ENCODE results near the gene PPL.
A peak's percentile ranks its signal among the peaks of the same experiment; 100 is the strongest.

The PPL gene

DNA sequence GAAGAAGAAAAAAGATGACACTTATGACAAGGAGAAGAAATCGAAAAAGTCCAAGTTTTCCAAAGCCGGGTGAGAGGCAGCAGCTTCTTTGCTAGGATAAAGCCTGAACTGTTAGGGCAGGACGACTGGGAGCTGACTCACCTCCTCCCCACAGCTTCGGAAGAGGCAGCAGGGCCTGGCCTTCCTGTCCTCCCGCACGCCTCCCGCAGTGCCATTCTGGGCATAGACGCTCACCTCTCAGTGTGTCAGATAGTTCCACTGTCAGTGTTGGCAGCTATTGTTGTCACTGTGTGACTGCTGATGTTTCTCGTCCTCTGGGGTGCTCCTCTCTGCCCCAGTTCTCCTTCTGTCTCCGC is 77.1 kb downstream of the PPL start:
- no peak for DNase-seq

DNA sequence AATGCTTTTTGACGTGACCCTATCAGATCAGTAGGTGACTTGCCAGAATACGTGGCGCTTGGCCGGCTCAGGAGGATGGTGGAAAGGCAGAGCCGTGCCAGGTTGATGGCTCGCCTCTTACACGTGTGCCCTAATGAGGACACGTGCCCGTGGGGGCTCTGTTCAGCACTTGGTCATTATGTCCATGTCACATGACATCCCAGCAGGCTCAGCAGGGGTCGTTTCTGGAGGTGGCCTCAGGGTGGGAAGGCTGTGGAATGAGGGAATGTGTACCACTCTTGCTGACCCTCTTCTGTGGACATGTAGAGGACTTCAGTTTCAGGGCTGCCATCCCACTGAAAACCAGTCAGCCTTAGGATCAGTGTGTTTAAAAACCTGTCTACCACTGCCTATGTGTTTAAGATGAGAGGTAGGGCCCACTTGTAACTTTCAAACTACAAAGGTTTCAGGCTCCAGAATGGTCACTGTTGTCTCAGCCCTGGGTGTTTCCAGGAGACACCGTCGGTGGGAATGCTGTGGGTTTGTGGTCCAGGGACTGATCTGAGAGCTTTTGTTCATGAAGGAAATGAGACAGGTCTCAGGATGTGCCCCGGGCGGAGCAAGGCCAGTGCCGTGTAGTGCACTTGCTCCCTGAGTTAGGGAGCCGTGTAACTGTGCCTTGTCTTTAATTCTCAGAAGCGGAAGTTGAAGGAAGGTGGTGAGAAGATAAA is 77.6 kb downstream of the PPL start:
- no peak for DNase-seq

DNA sequence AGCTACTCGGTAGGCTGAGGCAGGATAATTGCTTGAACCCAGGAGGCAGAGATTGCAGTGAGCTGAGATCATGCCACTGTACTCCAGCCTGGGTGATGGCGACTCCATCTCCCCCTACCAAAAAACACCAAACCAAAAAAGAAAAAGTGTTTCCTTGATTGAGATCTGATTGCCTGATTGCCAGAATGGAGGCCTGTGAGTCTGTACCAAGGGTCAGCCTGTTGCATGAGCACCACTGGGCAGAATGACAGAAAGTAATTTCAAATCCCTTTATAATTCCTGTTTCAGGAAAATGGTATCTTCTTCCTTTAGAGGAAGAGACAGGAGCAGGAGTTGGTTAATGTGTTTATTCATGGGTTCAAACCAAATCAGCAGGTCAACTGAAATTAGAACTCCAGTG is 81.1 kb downstream of the PPL start:
- DNase-seq = no peak

DNA sequence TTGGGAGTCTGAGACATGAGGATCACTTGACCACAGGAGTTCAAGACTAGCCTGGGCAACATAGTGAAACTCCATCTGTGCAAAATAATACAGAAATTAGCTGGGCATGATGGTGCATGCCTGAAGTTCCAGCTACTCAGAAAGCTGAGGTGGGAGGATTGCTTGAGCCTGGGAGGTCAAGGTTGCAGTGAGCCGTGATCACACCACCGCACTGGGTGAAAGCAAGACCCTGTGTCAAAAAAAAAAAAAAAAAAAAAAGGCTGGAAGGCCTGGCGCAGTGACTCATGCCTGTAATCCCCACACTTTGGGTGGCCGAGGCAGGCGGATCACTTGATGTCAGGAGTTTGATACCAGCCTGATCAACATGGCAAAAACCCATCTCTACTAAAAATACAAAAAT is 81.6 kb downstream of the PPL start:
- DNase-seq = no peak

DNA sequence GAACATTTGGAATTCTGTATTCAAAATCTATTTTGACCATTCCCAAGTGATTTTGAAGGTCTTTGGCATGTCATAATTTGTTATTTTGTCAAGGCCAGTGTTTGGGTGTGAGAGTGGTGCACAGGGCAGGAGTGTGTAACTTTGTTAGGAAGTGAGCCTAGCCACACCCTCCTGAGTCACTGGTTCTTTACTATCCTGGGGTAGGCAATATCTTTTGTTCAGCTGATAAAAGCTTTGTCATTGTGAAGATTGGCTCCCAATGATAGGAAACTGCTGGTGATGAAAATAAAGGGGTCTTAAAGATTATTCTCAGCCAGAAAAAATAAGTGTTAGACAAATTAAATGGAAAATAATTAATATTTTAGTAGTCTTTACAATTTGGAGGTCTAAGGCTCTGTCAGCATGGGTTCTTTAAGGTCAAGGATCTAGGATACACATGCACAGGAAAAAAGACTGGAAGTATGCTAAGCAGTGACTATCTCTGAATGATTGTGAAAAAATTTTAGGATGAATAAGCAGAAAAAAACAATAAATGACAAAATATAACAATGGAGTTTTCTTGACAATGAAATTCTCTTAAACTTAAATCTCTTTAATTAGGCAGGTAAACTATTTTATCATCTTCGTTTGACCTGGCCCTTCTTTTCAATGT is 84.6 kb downstream of the PPL start:
- DNase-seq = no peak

DNA sequence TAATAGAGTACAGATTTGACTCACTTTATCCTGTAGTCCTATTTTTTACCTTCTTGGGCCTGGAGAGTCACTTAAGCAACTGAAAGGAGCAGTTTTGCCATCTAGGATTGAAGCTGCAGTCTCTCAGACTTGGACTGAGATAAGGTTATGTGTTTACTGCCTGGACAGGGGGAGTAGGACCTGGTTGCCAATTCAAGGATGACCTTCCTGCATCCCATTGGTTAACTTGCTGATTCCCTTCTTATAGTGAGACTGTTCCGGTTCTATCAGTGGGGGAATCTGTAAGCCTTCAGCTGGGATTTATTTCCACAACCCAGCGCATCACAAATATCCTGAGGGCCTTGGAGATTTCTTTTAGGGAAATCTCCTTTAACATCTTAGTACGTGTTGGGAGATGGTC is 86.7 kb downstream of the PPL start:
- no peak for DNase-seq

DNA sequence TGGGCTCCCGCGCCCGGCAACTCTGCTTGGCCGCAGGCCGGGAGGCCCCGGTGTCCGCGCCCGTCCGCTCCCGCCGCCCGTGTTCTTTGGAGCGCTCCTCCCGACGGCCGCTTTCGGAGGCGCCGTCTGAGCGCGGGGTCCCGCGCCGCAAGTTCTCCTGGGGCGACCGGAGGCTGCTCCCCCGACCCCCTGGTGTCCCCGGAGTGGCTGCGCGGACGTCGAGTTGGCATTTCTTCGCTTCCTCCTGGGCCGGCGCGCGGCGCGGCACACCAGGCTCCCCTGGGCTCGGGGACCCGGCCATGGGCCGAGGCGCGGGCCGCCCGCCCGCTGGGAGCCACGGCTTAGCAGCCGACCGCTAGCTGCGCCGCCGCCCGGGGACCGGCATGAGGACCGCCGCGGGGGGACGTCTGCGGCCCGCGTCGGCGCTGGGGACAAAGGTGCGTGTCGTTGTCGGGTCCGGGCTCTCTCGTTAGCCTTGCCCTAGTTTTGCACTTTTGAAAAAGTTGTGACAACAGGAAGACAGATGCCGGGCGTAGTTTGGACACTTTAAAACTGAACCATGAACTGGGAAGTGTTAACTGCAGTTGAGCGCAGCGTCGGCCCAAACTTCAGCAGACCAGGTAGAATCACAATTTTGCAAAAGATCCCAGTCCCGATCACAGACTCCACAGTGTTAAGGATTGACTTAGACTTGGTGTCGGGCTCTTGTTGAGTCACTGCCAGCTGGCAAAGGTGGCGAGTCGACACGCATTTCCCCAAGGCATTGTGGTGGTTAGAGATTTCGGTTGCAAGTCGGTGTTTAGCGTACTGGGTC is 89.0 kb downstream of the PPL start:
- peak; percentile 14 for DNase-seq

DNA sequence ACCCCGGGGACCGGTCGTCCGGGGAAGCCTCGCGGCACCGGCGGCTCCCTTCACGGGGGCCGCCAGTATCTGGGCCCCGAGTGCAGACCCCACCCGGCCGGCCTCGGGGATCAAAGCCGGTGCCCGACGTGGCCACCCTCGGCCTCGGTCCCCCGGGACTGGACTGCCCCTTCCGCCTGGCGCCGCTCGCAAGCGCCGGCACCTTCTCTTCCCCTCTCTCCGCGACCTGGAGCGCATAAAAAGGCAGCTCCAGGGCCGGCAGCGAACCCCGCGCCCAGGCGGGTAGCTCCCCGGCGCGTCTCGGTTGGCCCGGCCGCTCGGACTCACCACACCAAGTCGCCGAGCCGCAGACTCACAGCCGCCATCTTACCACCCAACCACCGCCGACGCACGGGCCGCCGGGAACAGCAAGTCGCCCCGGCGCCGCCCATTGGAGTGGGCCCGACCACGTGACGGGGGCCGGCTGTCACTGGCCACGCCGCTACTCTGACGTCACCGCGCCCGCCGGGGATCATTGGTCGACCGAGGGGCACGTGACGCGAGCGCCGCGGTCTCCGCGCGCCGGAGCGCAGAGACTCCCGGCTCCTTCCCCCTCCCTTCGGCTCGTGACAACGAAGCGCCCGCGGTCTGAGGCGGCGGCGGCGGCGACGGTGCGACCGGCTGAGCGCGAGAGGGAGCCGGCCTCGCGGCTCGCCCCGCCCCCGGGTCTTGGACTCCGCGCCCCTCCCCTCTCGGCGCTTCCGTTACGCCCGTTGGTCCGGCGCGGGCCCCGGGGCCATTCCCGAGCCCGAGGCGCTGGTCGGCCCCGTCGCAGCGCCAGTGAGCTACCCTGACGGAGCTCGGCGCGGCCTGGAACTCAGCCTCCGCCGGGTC is 89.8 kb downstream of the PPL start, which contains the start of the genes GLYR1 and UBN1:
Gene GLYR1, minus strand, starts transcription at position 388 of the 873 bp plus-strand sequence. Its CDS starts 23 bp downstream, at position 365.
Gene UBN1, plus strand, starts transcription at position 581 of the 873 bp plus-strand sequence. CDS start 5,437 bp downstream, outside the sequence.
- peak; percentile 99 for DNase-seq

DNA sequence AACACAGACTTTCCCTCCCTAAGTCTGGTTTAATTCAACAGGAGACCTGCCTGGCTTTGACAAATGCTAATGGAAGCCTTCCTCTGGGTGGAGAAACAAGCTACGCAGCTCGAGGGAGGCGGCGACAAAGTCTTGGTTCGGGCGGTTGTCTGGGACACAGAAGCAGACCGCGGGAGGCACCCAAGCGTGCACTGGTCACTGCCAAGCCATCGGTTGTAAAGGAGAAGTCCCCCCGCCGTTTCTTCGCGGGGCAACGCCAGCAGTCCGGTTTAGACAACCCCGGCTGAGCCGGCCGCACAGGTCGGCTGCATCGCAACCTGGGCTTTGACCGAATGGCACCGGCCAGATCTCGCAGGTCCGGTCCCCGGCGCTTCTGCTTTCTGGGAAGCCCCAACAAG is 90.4 kb downstream of the PPL start:
- no peak for DNase-seq

DNA sequence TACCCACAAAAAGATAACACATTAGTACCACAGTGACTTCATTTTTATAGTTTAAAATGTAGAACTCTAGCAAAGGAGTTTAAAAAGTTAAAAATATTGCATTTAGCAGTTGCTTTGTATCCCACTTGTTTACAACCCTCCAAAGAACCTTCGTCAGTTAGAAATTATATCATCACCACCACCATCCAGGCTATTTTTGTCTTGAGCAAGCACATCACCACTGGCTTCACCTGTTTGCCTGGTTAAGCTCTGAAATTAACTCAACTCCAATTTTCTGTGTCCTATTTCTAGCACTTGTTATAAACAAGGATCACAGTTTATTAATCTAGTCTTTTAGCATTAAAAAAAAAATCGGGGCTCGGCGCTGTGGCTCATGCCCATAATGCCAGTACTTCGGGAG is 96.0 kb downstream of the PPL start:
- no peak for DNase-seq

DNA sequence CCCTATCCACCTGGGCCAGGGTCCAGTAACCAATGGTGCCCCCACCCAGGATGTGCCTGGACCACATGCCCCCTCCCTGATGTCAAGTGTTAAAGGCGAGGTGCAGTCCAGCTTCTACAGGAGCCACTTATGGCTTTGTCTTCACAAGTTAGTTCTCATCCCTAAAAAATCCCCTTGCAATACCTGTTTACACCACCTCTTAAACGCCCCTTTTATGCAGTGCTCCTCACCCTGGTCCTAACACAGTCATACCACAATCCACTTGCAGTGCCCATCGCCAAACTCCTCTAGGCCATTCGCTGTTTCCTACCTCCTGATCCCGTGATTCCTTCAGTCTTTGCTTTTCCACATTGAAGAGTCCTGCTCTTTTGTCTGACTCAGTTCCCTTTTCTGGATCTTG is 97.0 kb downstream of the PPL start:
- DNase-seq = no peak

DNA sequence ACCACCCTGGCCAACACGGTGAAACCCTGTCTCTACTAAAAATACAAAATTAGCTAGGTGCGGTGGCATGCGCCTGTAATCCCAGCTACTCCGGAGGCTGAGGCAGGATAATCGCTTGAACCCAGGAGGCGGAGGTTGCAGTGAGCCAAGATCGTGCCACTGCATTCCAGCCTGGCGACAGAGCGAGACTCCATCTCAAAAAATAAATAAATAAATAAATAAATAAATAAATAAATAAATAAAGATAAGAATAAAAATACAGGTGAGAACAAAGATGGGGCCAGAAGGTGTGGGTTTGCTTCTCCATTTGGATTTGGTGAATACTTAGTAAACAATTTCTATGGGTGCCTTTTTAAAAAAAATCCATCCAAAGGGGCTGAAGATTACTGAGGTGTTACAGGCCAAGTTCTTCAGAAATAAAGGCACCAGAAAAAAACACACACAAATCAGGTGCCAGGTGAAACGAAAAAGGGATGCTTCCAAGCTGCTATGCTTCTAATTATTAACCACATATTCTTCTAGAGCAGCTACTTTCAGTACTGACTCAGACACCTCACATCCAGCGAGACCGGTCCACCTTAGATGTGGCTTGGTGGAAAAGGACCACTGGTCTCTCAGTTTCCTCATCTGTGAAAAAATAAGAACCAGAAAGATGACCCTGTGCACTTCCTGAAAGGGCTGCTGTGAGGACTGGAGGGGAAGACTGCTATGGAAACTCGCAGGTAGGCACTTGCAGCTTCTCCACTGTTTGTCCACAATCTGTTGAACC is 99.0 kb downstream of the PPL start:
- DNase-seq = no peak

DNA sequence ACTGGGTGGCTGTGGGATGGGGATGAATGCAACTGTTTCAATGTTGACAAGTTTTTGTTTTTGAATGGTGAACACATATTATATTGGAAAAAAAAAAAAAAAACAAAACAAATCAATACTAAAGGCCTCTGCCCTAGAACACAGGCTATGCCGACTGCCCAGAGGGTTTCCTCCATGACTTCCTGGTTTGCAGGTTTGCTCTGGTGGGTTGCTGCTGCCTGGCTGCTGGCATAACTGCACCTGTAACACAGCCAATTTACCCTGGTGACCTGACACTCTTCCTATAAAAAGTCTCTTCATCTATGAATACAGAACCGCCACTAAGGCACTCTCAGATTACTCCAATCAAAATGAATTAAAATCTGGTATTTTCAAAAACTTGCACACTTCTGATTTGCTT is 100.2 kb downstream of the PPL start:
- no peak for DNase-seq

DNA sequence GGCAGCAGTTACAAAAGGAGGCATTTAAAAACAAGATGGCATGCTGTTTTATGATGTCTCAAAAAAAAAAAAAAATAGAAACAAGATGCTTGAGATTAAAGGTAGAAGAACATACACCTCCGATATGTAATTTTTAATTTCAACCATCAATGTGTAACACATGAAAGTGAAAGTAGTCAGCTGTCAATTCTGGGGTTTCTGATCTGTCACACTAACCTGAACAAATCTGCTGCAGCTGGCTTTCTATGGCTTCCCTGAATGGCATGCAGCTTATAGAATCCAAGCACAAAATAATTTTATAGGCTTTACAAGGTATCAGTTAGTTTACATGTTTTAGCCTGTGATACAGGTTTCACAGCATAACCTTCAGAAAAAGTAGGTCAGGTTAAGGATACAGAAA is 103.4 kb downstream of the PPL start:
- DNase-seq = no peak

DNA sequence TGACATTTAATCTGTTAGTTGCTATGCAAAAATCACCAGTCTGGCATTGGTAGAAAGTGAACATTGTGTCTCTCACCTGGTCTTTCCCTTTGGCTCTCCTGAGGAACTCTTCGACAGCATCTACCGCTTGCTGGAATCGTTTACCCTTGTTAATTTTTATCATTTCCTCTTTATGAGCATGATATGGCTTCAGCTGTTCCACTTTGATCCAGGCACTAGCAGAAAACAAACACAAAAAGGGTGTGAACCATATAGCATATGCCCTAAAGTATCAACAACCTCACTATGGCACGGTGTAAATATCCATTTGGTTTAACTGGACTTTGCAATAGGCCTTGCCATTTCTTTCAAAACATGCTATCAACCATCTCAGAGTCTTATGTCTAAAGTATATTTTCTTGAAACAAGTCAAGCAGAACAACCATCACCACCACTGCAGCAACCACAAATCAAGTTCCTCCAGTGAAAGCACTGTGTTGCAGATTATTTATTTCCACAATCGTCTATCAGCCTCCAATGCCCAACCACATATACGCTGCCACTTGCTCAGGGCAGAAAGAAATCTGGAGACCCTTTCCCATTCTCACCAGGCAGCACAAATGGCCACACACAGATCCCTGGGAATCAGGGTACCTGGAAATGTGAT is 104.1 kb downstream of the PPL start:
- DNase-seq = no peak

Measured in effector CD8-positive, alpha-beta T cell (primary cell).